B cell (primary cell): Measurements from ENCODE around the gene SLC19A1. TPM values are rescaled to one million over a fixed set of nuclear protein-coding genes. Genes with fewer than 3 reads are reported as not detected.

Experiments
- ATAC-seq: fragments of 200-7000 bp; cut with Tn5 transposase; one replicate; pipeline ENCODE4 v1.10.0; 2021; ENCODE audit warnings: low read depth, mild to moderate bottlenecking, moderate number of reproducible peaks, moderate library complexity
- CTCF ChIA-PET: fragments of 350-600 bp; sonication (Branson Sonifier 250); formaldehyde crosslinking; loops from one replicate; lab custom pipeline; 2021; ENCODE audit warnings: antibody characterized with exemption, inconsistent platforms; lab: Charles Lee
- POLR2A ChIA-PET: fragments of 350-600 bp; sonication (Branson Sonifier 250); formaldehyde crosslinking; loops from one replicate; lab custom pipeline; 2021; ENCODE audit warnings: antibody characterized with exemption; lab: Charles Lee
- DNase-seq: peaks from one replicate; pipeline ENCODE4 v3.0.0; 2013
- H2AFZ ChIP-seq: 2 replicates; pipeline ENCODE4 v1.6.1; 2012; ENCODE audit warnings: mild to moderate bottlenecking, low read depth, low read length; ENCODE audit not compliant: insufficient read depth, poor library complexity, severe bottlenecking
- H3K27ac ChIP-seq, 2 donors: 1 replicate in 1 of 2; 2 replicates in 1 of 2; pipeline ENCODE4 v1.5.1; 2012 to 2013; ENCODE audit warnings: low read length in 2 of 2, mild to moderate bottlenecking in 2 of 2, moderate library complexity in 1 of 2
- H3K27me3 ChIP-seq, 4 experiments: fragments of 200-600 bp in 1 of 4; sonication (generic) in 1 of 4; replicated peaks in 1 of 4; 1 replicate in 2 of 4; 2 replicates in 2 of 4; pipeline versions ENCODE4 v1.6.1 to v1.7.0; 2013 to 2016; ENCODE audit warnings: low read length in 3 of 4, mild to moderate bottlenecking in 2 of 4, mixed read lengths in 1 of 4, moderate library complexity in 1 of 4; ENCODE audit not compliant: insufficient read depth in 4 of 4, control insufficient read depth in 3 of 4; ENCODE audit errors: control extremely low read depth in 1 of 4
- H3K36me3 ChIP-seq, 2 experiments: replicated peaks in 1 of 2; 1 replicate in 1 of 2; 2 replicates in 1 of 2; pipeline versions ENCODE4 v1.6.1 to v1.7.1; 2013; ENCODE audit warnings: low read length in 1 of 2; ENCODE audit not compliant: insufficient read depth in 2 of 2, control insufficient read depth in 1 of 2; ENCODE audit errors: control extremely low read depth in 1 of 2, extremely low read depth in 1 of 2
- H3K4me1 ChIP-seq, 2 donors: fragments of 200-600 bp in 1 of 2; sonication (generic) in 1 of 2; 1 replicate in 1 of 2; 2 replicates in 1 of 2; pipeline versions ENCODE4 v1.5.1 to v1.6.1; 2013 to 2017; ENCODE audit warnings: low read length in 2 of 2; ENCODE audit not compliant: control insufficient read depth in 2 of 2, insufficient read depth in 2 of 2
- H3K4me2 ChIP-seq: replicated peaks from 2 replicates; pipeline ENCODE3; 2012; ENCODE audit warnings: mild to moderate bottlenecking, low read depth, low read length; ENCODE audit not compliant: poor library complexity, severe bottlenecking
- H3K4me3 ChIP-seq, 5 experiments: fragments of 200-600 bp in 1 of 5; sonication (generic) in 1 of 5; 1 replicate in 3 of 5; 2 replicates in 2 of 5; pipeline versions ENCODE4 v1.5.1 to v1.7.0; 2011 to 2016; ENCODE audit warnings: low read length in 4 of 5, mild to moderate bottlenecking in 4 of 5, low read depth in 2 of 5, control low read depth in 1 of 5, moderate library complexity in 1 of 5; ENCODE audit not compliant: insufficient read depth in 1 of 5; ENCODE audit errors: control extremely low read depth in 1 of 5, extremely low read depth in 1 of 5
- H3K79me2 ChIP-seq: fragments of 200-600 bp; sonication (generic); one replicate; pipeline ENCODE4 v1.6.0; 2016; ENCODE audit warnings: low read length; ENCODE audit not compliant: control insufficient read depth, insufficient read depth
- H3K9ac ChIP-seq: fragments of 200-600 bp; sonication (generic); 2 replicates; pipeline ENCODE4 v1.6.1; 2017; ENCODE audit warnings: mild to moderate bottlenecking, low read length, moderate library complexity
- H3K9me3 ChIP-seq, 3 donors: one replicate each; pipeline versions ENCODE4 v1.6.1 to v1.7.1; 2013; ENCODE audit warnings: low read length in 2 of 3; ENCODE audit not compliant: control insufficient read depth in 2 of 3, insufficient read depth in 1 of 3; ENCODE audit errors: control extremely low read depth in 1 of 3
- H4K20me1 ChIP-seq: 2 replicates; pipeline ENCODE4 v1.6.0; 2012; ENCODE audit warnings: mild to moderate bottlenecking, low read length; ENCODE audit not compliant: insufficient read depth, control insufficient read depth, poor library complexity, severe bottlenecking
- H3K27ac Mint-ChIP-seq: one replicate; pipeline ENCODE4 v1.8.0; 2021; ENCODE audit warnings: mixed read lengths
- H3K27me3 Mint-ChIP-seq: one replicate; pipeline ENCODE4 v1.8.0; 2021; ENCODE audit warnings: mixed read lengths
- H3K4me1 Mint-ChIP-seq: one replicate; pipeline ENCODE4 v1.8.0; 2021; ENCODE audit warnings: mixed read lengths
- H3K4me3 Mint-ChIP-seq: one replicate; pipeline ENCODE4 v1.8.0; 2021; ENCODE audit warnings: mixed read lengths
- H3K9me3 Mint-ChIP-seq: one replicate; pipeline ENCODE4 v1.8.0; 2022; ENCODE audit warnings: mixed read lengths; ENCODE audit not compliant: insufficient read depth
- CTCF ChIP-seq: fragments of 200-600 bp; IDR thresholded peaks from one replicate; pipeline ENCODE4 v1.8.0; 2022; ENCODE audit warnings: antibody characterized with exemption, mild to moderate bottlenecking
- EZH2 ChIP-seq: IDR thresholded peaks from 2 replicates; pipeline ENCODE4 v1.6.1; 2012; ENCODE audit warnings: borderline replicate concordance, low read depth, mild to moderate bottlenecking, moderate library complexity, low read length; ENCODE audit not compliant: insufficient read depth, poor library complexity, severe bottlenecking
- WGBS: methylation state at CpG from one replicate; pipeline ENCODE4 v1.1.5; 2013; ENCODE audit warnings: missing lambda C conversion rate; ENCODE audit not compliant: insufficient coverage; 5-methylcytosine and 5-hydroxymethylcytosine counted together
- intact Hi-C: fragments of 100-400 bp; cut with micrococcal nuclease; formaldehyde crosslinking; loops from one replicate; pipeline ENCODE4 v1.10.0; 2022
- polyA plus RNA-seq: library from polyadenylated mRNA; depleted of rRNA; stranded (reverse); fragments of >200 nt; gene quantifications from 2 replicates; pipeline ENCODE4 v1.2.3, GENCODE V29; 2012
- total RNA-seq, 2 donors: library from RNA; stranded (reverse); fragments of 120-200 nt in 1 of 2; gene quantifications; 1 replicate in 1 of 2; 2 replicates in 1 of 2; pipeline versions ENCODE4 v1.2.3 to v1.2.4, GENCODE V29; 2013 to 2022

Gene SLC19A1
- total and polyA plus RNA-seq, 2 donors (not counting 1 experiment from before 2014, with no cell fraction given): 8.7 to 10.1 TPM

- no peaks in the 10 kb centered on the region for H3K27me3 Mint-ChIP-seq
- no peak overlapping the region for H3K4me3 Mint-ChIP-seq
- peaks cover 23% of the 10 kb centered on the region for H3K4me1 Mint-ChIP-seq
- 93% methylated on average over 26 of the region's 31 CpGs for WGBS
- peaks cover 0 to 4% (median 0%) of the 10 kb centered on the region in 3 donors for H3K9me3 ChIP-seq
- ChIA-PET POLR2A (no interaction called here), CTCF (no interaction called here)
- no peak for ATAC-seq
- H3K4me3 ChIP-seq: no peak overlapping the region
- peaks cover 17 to 25% of the 10 kb centered on the region in 2 donors for H3K4me1 ChIP-seq
- no peak overlapping the region for H3K4me2 ChIP-seq
- no peak overlapping the region for H3K27ac ChIP-seq
- H3K36me3 ChIP-seq: no peaks in the 10 kb centered on the region
- H3K27ac Mint-ChIP-seq: no peak overlapping the region
- H3K79me2 ChIP-seq: no peaks in the 10 kb centered on the region
- TF ChIP-seq EZH2: no peak
- no peak for TF ChIP-seq CTCF
- H3K9ac ChIP-seq: no peak overlapping the region
- no peak overlapping the region for H2AFZ ChIP-seq
- intact Hi-C loops: no loop called here
- H4K20me1 ChIP-seq: no peaks in the 10 kb centered on the region
- no peak for DNase-seq
- H3K9me3 Mint-ChIP-seq: no peaks in the 10 kb centered on the region
- H3K27me3 ChIP-seq: no peaks in the 10 kb centered on the region
Measured at GRCh38 chr21:45536301-45537081, 5.7 kb downstream of the SLC19A1 start.

GRCh38 chr21:45535341-45536081 is 6.7 kb downstream of the SLC19A1 start:
- no peak overlapping the region for H3K27ac Mint-ChIP-seq
- ChIA-PET CTCF (no interaction called here), POLR2A (no interaction called here)
- no peak overlapping the region for H3K4me2 ChIP-seq
- TF ChIP-seq CTCF (no peak), EZH2 (no peak)
- H3K9me3 ChIP-seq: peaks cover 0 to 4% (median 0%) of the 10 kb centered on the region in 3 donors
- H3K4me1 ChIP-seq: peaks cover 12 to 20% of the 10 kb centered on the region in 2 donors
- no peak overlapping the region for H2AFZ ChIP-seq
- H3K9me3 Mint-ChIP-seq: no peaks in the 10 kb centered on the region
- no peaks in the 10 kb centered on the region for H3K36me3 ChIP-seq
- ATAC-seq (no peak), DNase-seq (no peak)
- no peaks in the 10 kb centered on the region for H3K27me3 Mint-ChIP-seq
- no peak overlapping the region for H3K4me3 Mint-ChIP-seq
- H3K27me3 ChIP-seq: no peaks in the 10 kb centered on the region
- H3K4me3 ChIP-seq: no peak overlapping the region
- H3K9ac ChIP-seq: no peak overlapping the region
- H3K79me2 ChIP-seq: no peaks in the 10 kb centered on the region
- H3K27ac ChIP-seq: no peak overlapping the region
- H4K20me1 ChIP-seq: no peaks in the 10 kb centered on the region
- peaks cover 18% of the 10 kb centered on the region for H3K4me1 Mint-ChIP-seq
- WGBS: 55% methylated on average over 34 of the region's 34 CpGs
- intact Hi-C loops: no loop called here
